GM13976 (cell line): ENCODE results near the gene ZNF429.
"Not testable (repeated sequence)": the region's sequence is repeated elsewhere in the genome, so short reads cannot be mapped to it uniquely, and the experiment has no call there.

Source experiments
- DNase-seq: peaks from one replicate; pipeline ENCODE4 v3.0.0; 2012; ENCODE audit warnings: low spot score
- CTCF ChIP-seq: IDR thresholded peaks from 2 replicates; pipeline ENCODE4 v1.5.1; 2012; ENCODE audit warnings: borderline replicate concordance, mild to moderate bottlenecking; ENCODE audit not compliant: insufficient read depth; ENCODE audit errors: extremely low read depth, missing control alignments, control extremely low read depth
- in situ Hi-C: fragments of 300-500 bp; cut with MboI; formaldehyde crosslinking; loops from one replicate; pipeline ENCODE4 v1.12.0; 2022; ENCODE audit warnings: low sequenced_read_pairs, mixed read lengths, inconsistent platforms; ENCODE audit not compliant: unreplicated experiment

ZNF429 gene

DNA sequence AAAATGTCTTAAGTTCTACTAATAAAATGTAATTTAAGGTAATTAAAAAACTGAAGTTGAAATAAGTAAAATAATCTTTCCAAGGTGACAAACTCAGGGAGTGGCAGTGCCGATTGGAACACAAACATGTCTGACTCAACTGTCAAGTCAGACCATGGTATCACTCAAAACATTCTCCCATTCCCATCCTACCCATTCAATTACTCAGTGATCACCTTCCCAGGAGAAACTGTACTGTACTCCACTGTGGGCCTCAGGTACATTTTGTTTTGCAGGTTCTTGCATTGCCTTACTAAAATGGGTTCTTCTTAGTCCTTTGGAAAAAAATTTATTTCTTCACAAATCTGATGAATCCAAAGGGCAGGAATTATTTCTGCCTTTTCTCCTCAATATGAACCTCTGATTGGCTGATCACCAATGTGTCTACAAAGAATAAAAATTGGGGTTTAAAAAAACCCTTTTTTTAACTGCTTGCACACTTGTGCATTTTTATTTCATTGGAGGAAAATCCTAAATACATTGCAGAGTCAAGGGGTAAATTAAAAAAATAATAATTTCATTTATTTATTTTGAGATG, 96.8 kb downstream of the ZNF429 start:
- DNase-seq = no peak
- in situ Hi-C loops = no loop called here
- no peak for TF ChIP-seq CTCF

DNA sequence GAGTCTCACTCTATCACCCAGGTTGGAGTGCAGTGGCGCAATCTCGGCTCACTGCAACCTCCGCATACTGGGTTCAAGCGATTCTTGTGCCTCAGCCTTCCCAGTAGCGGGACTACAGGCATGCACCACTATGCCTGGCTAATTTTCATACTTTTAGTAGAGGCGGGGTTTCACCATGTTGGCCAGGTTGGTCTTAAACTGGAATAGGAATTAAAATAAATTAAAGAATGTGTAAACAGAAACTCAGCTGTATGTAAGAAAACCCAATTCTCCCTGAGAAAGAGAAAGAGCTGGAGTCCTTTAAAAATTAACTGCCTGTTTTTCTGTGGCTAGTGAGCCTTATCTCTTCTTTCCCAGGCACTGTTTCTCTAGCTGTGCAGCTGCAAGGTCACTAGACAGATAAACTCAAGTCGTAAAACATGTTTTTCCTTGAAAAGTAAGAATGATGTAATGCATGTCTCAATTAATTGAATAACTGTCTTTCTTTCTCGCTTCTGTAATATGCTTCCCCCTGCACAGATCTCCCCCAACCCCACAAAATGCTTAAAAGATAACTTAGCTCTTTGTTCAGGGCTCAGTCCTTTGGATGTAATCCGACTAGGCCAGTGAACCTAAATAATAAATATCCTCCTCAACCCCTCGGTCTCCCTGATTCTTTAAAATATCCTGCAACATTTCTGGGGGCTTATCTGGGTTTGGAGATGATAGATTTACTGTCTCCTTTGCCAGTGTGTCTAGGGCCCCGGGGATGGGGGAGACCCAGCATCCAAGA, 97.4 kb downstream of the ZNF429 start:
- DNase-seq, in situ Hi-C loops: not testable (repeated sequence)

DNA sequence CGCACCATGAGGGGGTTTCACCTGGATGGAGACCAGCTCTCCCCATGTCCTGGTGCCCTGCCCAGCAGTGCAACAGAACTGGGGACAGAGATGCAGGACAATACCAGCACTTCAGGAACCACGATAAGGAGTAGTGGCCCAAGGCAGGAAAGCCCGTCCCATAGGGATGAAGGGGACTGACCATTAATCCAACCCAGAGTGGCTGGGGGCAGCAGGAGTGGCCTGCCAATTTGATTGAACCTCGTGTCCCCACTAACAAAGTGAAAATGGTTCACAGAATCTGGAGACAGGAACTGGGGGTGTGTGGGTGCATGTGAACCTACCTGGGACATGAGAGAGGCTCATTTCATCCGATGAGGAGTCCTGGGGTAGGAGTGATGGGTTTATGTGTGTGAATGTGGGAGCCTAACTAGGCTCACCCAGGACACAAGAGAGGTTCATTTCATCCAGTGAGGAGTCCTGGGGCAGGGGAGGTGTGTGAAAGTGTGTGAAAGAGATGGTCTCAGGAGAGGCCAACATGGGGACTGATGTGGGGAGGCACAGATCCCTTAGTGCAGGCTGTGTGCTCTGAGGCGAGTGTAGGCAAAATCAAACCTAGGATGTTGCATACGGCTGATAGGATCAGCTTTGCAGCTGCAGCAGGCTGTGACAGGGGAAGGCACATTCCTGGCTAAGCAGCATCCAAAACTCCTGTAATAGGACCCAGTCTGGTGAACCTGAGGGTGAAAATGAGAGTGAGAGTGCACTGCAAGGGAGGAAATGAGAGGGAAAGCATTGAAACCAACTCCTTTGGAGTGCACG, 98.2 kb downstream of the ZNF429 start:
- in situ Hi-C loops = no loop called here
- DNase-seq = no peak
- no peak for TF ChIP-seq CTCF

- TF ChIP-seq CTCF = no peak
- no peak for DNase-seq
- in situ Hi-C loops = no loop called here
Measured at GRCh38 chr19:21604351-21604926, 99.0 kb downstream of the ZNF429 start.
